SK-N-SH treated with all-trans-retinoic acid at 6 μM for 48 hours (cell line): ENCODE data around the gene COL4A2.

ENCODE experiments used
- ATAC-seq: fragments of 200-7000 bp; cut with Tn5 transposase; 3 replicates; pipeline ENCODE4 v1.9.1; 2020; ENCODE audit warnings: mild to moderate bottlenecking, moderate library complexity
- ARNTL ChIP-seq: fragments of 450-650 bp; formaldehyde crosslinking; IDR thresholded peaks from 2 replicates; pipeline ENCODE4 v1.5.0; 2020; ENCODE audit warnings: low read depth, mild to moderate bottlenecking, moderate library complexity, borderline replicate concordance
- BACH2 ChIP-seq: fragments of 250-450 bp; sonication (Bioruptor Pico); IDR thresholded peaks from 2 replicates; pipeline ENCODE4 v1.9.0; 2021; ENCODE audit warnings: mild to moderate bottlenecking, borderline replicate concordance
- CSDC2 ChIP-seq: fragments of 250-450 bp; sonication (Bioruptor Pico); IDR thresholded peaks from 2 replicates; pipeline ENCODE4 v1.5.0; 2020; ENCODE audit warnings: mild to moderate bottlenecking, moderate library complexity
- ESRRG ChIP-seq: fragments of 250-450 bp; sonication (Bioruptor Pico); IDR thresholded peaks from 2 replicates; pipeline ENCODE4 v1.6.1; 2021; ENCODE audit warnings: mild to moderate bottlenecking
- GLIS3 ChIP-seq: fragments of 250-450 bp; sonication (Bioruptor Pico); IDR thresholded peaks from 2 replicates; pipeline ENCODE4 v1.5.0; 2020; ENCODE audit warnings: mild to moderate bottlenecking, moderate library complexity
- ISL1 ChIP-seq: fragments of 250-450 bp; sonication (Bioruptor Pico); IDR thresholded peaks from 2 replicates; pipeline ENCODE4 v2.1.2; 2022; ENCODE audit warnings: mild to moderate bottlenecking, moderate library complexity
- OSR1 ChIP-seq: fragments of 250-450 bp; sonication (Bioruptor Pico); IDR thresholded peaks from 2 replicates; pipeline ENCODE4 v1.8.0; 2022; ENCODE audit warnings: moderate library complexity, mild to moderate bottlenecking, inconsistent platforms
- PATZ1 ChIP-seq: fragments of 250-450 bp; sonication (Bioruptor Pico); IDR thresholded peaks from 2 replicates; pipeline ENCODE4 v1.8.0; 2020; ENCODE audit warnings: mild to moderate bottlenecking, moderate library complexity, borderline replicate concordance
- POU6F1 ChIP-seq: fragments of 250-450 bp; sonication (Bioruptor Pico); IDR thresholded peaks from 2 replicates; pipeline ENCODE4 v1.8.0; 2021; ENCODE audit warnings: low read depth, mild to moderate bottlenecking, moderate library complexity, borderline replicate concordance
- PPARA ChIP-seq: fragments of 250-450 bp; sonication (Bioruptor Pico); IDR thresholded peaks from 2 replicates; pipeline ENCODE4 v1.5.0; 2020; ENCODE audit warnings: mild to moderate bottlenecking, borderline replicate concordance
- RARB ChIP-seq: fragments of 250-450 bp; sonication (Bioruptor Pico); IDR thresholded peaks from 2 replicates; pipeline ENCODE4 v1.8.0; 2021; ENCODE audit warnings: mild to moderate bottlenecking, moderate library complexity
- SNAI2 ChIP-seq: fragments of 250-450 bp; sonication (Bioruptor Pico); IDR thresholded peaks from 2 replicates; pipeline ENCODE4 v1.5.0; 2020; ENCODE audit warnings: mild to moderate bottlenecking, moderate library complexity
- TCF4 ChIP-seq: fragments of 250-450 bp; sonication (Bioruptor Pico); IDR thresholded peaks from 2 replicates; pipeline ENCODE4 v1.8.0; 2021; ENCODE audit warnings: mild to moderate bottlenecking, moderate library complexity, borderline replicate concordance
- TOX ChIP-seq: fragments of 250-450 bp; sonication (Bioruptor Pico); IDR thresholded peaks from 2 replicates; pipeline ENCODE4 v1.8.0; 2021; ENCODE audit warnings: mild to moderate bottlenecking, moderate library complexity, borderline replicate concordance
- ZC3H10 ChIP-seq: fragments of 250-450 bp; sonication (Bioruptor Pico); IDR thresholded peaks from 2 replicates; pipeline ENCODE4 v1.5.1; 2021; ENCODE audit warnings: mild to moderate bottlenecking, moderate library complexity
- ZFP30 ChIP-seq: fragments of 450-650 bp; formaldehyde crosslinking; IDR thresholded peaks from 2 replicates; pipeline ENCODE4 v1.5.0; 2022; ENCODE audit warnings: mild to moderate bottlenecking, moderate library complexity
- ZNF565 ChIP-seq: fragments of 450-650 bp; formaldehyde crosslinking; conservative IDR thresholded peaks from 2 replicates; pipeline ENCODE4 v1.5.0; 2020; ENCODE audit warnings: low read depth, mild to moderate bottlenecking, moderate library complexity
- ZNF70 ChIP-seq: fragments of 450-650 bp; formaldehyde crosslinking; IDR thresholded peaks from 2 replicates; pipeline ENCODE4 v1.5.0; 2020; ENCODE audit warnings: mild to moderate bottlenecking, moderate library complexity
- ZNF8 ChIP-seq: fragments of 450-650 bp; formaldehyde crosslinking; IDR thresholded peaks from 2 replicates; pipeline ENCODE4 v1.5.0; 2020; ENCODE audit warnings: mild to moderate bottlenecking, moderate library complexity
- TF ChIP-seq, protein P1 (sequence below): fragments of 250-450 bp; sonication (Bioruptor Pico); IDR thresholded peaks from 2 replicates; pipeline ENCODE4 v1.5.1; 2020; ENCODE audit warnings: low read depth, mild to moderate bottlenecking, moderate library complexity
- TF ChIP-seq, protein P2 (sequence below): fragments of 250-450 bp; sonication (Bioruptor Pico); IDR thresholded peaks from 2 replicates; pipeline ENCODE4 v1.5.0; 2020; ENCODE audit warnings: mild to moderate bottlenecking, moderate library complexity
- TF ChIP-seq, protein P3 (sequence below): fragments of 250-450 bp; sonication (Bioruptor Pico); IDR thresholded peaks from 2 replicates; pipeline ENCODE4 v1.5.1; 2021; ENCODE audit warnings: mild to moderate bottlenecking, moderate library complexity

Gene COL4A2

DNA sequence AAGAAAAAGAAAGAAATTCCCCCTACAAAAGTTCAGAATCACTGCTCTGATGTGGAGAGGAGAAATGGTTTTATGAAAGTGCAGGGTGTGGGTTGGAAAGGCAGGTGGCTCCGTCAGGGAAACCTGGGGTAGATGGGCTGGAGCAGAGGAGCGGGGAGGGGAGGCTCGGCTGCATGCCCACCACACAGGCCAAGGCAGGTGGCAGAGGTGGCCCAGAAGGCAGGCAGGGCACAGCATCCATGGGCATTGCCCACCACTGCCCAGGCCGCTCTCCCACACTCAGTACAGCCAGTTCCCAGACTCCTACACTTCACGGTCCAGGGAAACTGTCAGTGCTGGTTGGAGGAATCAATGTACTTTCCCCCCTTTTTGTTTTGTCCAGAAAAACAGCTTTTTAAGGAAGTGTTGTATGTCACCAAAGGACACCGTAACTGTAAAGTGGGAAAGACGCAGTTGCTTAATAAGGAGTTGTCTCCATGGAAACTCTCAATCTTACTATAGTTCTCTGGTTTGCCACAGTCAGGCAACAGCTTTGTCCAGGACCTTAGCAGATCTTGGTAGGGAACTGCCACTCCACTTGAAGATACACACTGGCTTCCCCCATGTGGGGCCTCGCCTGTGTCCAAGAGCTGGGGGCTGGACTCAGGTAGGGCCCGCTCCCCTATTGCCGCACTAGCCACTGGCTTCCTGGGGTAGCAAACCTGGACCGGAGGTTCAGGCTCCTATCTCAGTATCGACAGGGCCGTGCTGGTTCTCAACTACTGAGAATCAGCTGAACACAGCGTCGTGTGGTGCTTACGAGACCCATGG lies 171.5 kb downstream of the COL4A2 start:
- no peak for ATAC-seq
- TF ChIP-seq ZFP30 (CRISPR knock-in tag) (no peak), SNAI2 (no peak), ZNF565 (CRISPR knock-in tag) (no peak), ESRRG (no peak), PATZ1 (CRISPR knock-in tag) (no peak), ISL1 (CRISPR knock-in tag) (no peak)
- TF ChIP-seq, protein P1, sequence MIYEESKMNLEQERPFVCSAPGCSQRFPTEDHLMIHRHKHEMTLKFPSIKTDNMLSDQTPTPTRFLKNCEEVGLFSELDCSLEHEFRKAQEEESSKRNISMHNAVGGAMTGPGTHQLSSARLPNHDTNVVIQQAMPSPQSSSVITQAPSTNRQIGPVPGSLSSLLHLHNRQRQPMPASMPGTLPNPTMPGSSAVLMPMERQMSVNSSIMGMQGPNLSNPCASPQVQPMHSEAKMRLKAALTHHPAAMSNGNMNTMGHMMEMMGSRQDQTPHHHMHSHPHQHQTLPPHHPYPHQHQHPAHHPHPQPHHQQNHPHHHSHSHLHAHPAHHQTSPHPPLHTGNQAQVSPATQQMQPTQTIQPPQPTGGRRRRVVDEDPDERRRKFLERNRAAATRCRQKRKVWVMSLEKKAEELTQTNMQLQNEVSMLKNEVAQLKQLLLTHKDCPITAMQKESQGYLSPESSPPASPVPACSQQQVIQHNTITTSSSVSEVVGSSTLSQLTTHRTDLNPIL (CRISPR knock-in tag) = no peak
- TF ChIP-seq, all 23 proteins: peak for 0

DNA sequence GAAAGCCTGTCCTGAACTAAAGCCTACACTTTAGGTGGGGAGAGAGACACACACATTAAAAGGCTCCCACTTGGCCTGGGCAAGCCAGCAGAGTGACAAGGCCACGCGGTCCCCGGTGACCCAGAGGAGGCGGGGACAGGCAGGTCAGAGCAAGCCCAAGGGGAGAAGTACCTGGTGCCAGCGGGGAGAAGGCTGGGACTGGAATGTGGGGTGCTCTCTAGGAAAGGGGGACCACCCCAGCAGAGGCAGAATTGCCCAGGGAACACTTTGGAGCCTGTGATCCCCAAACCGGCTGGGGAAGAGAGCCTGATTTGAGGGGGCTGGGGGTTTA lies 172.1 kb downstream of the COL4A2 start:
- ATAC-seq = no peak
- TF ChIP-seq ZNF70 (no peak), ZC3H10 (CRISPR knock-in tag) (no peak), RARB (CRISPR knock-in tag) (no peak), POU6F1 (no peak), ZFP30 (CRISPR knock-in tag) (no peak), ESRRG (no peak), ZNF8 (no peak), GLIS3 (CRISPR knock-in tag) (no peak), CSDC2 (CRISPR knock-in tag) (no peak)
- TF ChIP-seq, protein P2, sequence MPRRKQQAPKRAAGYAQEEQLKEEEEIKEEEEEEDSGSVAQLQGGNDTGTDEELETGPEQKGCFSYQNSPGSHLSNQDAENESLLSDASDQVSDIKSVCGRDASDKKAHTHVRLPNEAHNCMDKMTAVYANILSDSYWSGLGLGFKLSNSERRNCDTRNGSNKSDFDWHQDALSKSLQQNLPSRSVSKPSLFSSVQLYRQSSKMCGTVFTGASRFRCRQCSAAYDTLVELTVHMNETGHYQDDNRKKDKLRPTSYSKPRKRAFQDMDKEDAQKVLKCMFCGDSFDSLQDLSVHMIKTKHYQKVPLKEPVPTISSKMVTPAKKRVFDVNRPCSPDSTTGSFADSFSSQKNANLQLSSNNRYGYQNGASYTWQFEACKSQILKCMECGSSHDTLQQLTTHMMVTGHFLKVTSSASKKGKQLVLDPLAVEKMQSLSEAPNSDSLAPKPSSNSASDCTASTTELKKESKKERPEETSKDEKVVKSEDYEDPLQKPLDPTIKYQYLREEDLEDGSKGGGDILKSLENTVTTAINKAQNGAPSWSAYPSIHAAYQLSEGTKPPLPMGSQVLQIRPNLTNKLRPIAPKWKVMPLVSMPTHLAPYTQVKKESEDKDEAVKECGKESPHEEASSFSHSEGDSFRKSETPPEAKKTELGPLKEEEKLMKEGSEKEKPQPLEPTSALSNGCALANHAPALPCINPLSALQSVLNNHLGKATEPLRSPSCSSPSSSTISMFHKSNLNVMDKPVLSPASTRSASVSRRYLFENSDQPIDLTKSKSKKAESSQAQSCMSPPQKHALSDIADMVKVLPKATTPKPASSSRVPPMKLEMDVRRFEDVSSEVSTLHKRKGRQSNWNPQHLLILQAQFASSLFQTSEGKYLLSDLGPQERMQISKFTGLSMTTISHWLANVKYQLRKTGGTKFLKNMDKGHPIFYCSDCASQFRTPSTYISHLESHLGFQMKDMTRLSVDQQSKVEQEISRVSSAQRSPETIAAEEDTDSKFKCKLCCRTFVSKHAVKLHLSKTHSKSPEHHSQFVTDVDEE (CRISPR knock-in tag) = no peak
- TF ChIP-seq, protein P3, sequence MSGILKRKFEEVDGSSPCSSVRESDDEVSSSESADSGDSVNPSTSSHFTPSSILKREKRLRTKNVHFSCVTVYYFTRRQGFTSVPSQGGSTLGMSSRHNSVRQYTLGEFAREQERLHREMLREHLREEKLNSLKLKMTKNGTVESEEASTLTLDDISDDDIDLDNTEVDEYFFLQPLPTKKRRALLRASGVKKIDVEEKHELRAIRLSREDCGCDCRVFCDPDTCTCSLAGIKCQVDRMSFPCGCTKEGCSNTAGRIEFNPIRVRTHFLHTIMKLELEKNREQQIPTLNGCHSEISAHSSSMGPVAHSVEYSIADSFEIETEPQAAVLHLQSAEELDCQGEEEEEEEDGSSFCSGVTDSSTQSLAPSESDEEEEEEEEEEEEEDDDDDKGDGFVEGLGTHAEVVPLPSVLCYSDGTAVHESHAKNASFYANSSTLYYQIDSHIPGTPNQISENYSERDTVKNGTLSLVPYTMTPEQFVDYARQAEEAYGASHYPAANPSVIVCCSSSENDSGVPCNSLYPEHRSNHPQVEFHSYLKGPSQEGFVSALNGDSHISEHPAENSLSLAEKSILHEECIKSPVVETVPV (CRISPR knock-in tag) = no peak

- no peak for ATAC-seq
- TF ChIP-seq, protein P3 (CRISPR knock-in tag) = no peak
- no peak for TF ChIP-seq CSDC2 (CRISPR knock-in tag)
- TF ChIP-seq BACH2 (CRISPR knock-in tag) = no peak
- no peak for TF ChIP-seq TCF4 (CRISPR knock-in tag)
- TF ChIP-seq ZFP30 (CRISPR knock-in tag) = no peak
- no peak for TF ChIP-seq ZNF565 (CRISPR knock-in tag)
- no peak for TF ChIP-seq ISL1 (CRISPR knock-in tag)
- no peak for TF ChIP-seq ZNF70
- no peak for TF ChIP-seq POU6F1
- TF ChIP-seq PPARA (CRISPR knock-in tag) = no peak
- no peak for TF ChIP-seq ZNF8
- TF ChIP-seq RARB (CRISPR knock-in tag) = no peak
- TF ChIP-seq TOX (CRISPR knock-in tag) = no peak
- TF ChIP-seq OSR1 (CRISPR knock-in tag) = no peak
- TF ChIP-seq ARNTL (CRISPR knock-in tag) = no peak
These were observed 172.6 kb downstream of the COL4A2 start for GRCh38 chr13:110479648-110480047.
